ENCODE data around the gene OR52H1. TPM values are rescaled to one million over a fixed set of nuclear protein-coding genes. Genes with fewer than 3 reads are reported as not detected.

The OR52H1 gene
- total RNA-seq, 1 donor from 2014 or later = not detected

DNA sequence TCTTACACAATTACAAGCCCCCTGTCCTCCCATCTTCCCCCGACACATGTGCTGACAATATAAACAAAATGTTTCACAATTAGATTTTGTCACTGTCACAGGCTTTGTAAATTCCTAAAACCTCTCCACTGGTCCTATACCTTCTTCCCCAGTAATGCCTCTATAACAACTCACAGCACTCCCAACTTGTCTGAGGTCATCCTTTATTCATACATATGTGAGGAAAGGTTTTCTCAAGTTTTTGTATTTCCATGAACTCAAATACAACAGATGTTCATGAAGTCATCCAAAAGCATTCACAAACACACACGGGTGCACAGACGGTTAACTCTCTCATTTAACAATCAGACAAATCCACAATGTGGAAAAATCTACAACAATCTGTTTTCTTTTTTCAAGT, 1.9 kb downstream of the OR52H1 start:
- no peak for ATAC-seq (ENCODE audit: poor library complexity)
- intact Hi-C loops (cut with DNase I) = no loop called here

GRCh38 chr11:5541427-5541826, 6.9 kb downstream of the OR52H1 start:
- intact Hi-C loops (cut with DNase I) = no loop called here
- ATAC-seq (ENCODE audit: poor library complexity) (no peak), DNase-seq (no peak)

More for the DNA sequence above, 1.9 kb downstream of the OR52H1 start:
- DNase-seq = no peak

GRCh38 chr11:5536482-5536881, 11.9 kb downstream of the OR52H1 start:
- intact Hi-C loops (cut with DNase I) = no loop called here
- ATAC-seq (ENCODE audit: poor library complexity) (no peak), DNase-seq (no peak)

DNA sequence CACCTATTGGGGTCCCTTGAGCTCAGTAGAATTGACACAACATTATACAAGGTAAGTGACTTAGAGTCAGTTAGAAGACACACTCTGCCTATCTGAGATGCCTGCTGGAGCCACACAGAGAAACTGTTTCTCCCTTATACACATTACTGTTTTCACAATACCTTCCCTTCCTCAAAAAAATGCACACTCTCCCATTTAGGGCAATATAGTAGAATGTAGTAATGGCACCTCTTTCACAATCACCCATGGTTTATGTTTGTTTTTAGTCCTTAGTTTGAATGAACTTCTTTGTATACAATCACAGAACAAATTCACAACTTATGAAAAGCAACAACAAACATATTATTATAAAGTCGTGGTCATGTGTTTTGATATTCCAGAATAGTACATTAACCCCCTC, 14.3 kb downstream of the OR52H1 start:
- ATAC-seq (ENCODE audit: poor library complexity) = no peak
- no peak for DNase-seq
- intact Hi-C loops (cut with DNase I) = no loop called here

DNA sequence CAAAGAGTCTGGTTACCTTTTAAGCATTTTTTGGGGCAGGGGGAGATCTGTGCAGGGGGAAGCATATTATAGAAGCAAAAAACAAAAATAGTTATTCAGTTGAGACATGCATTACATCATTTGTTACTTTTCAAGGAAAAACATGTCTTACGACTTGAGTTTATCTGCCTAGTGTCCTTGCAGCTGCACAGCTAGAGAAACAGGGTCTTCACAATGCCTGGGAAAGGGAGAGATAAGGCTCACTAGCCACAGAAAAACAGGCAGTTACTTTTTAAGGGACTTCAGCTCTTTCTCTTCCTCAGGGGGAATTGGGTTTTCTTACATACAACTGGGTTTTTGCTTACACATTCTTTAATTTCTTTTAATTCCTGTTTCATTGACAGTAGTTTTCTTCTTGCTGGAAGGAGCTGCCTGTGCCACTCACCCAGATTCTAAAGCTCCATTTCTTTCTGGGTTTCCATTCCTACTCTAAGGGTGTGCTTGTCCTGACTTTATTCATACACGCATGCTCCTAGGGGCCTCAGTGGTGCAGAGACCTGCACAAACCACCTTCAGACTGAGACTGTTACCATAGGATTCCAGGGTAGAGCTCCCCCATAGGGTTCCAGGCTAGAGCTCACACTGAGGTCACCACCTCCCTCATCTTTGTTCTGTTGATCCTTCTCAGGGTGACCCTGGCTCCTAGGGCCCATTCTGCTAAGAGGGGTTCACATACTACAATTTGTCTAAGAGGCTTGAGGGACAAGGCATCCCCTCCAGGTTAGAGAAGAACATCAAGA, 17.1 kb downstream of the OR52H1 start:
- ATAC-seq (ENCODE audit: poor library complexity) (no peak), DNase-seq (no peak)
- intact Hi-C loops (cut with DNase I) = no loop called here

DNA sequence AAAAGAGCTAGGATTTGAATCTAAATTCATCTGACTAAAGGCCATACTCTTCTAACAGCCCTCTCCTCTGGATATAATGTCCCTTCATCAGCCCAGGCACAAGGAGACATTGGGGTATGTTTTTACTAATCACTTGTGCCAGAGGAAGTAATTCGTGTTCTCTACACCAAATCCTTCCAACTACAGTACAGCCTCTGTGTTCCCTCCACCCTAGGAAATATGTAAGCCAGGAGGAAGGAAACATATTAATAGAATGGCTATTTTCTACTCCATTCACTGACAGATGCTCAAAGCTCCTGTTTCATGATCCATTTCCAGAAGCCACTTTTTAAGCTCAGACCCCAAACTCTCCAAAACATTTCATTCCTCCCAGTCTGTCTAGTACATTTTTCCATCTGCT, 19.8 kb downstream of the OR52H1 start:
- DNase-seq (no peak), ATAC-seq (ENCODE audit: poor library complexity) (no peak)
- intact Hi-C loops (cut with DNase I) = no loop called here

- no peak for DNase-seq
- intact Hi-C loops (cut with DNase I) = no loop called here
- no peak for ATAC-seq (ENCODE audit: poor library complexity)
Measured at GRCh38 chr11:5527716-5528115, 20.6 kb downstream of the OR52H1 start.

DNA sequence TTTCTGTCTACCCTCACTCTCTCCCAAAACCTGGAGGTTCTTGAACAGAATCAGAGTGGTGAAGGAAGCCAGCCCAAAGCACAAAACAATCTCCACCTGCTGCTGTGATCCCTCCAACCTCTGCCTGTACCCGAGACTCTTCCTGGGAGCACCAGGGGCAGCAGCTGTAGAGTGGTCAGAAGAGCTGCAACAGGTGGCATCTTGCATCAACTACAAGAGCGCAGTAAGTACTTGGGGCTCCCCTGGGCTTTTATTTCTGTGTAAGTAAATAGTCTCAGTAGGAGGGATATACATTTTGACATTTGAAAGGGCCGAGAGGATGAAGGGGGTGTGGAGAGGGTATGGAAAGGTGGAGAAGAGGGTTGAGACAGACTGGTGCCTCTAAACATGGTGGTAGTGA, 23.6 kb downstream of the OR52H1 start:
- ATAC-seq (ENCODE audit: poor library complexity) (no peak), DNase-seq (no peak)
- intact Hi-C loops (cut with DNase I) = no loop called here

GRCh38 chr11:5522308-5522707, 26.0 kb downstream of the OR52H1 start:
- ATAC-seq (ENCODE audit: poor library complexity) (no peak), DNase-seq (no peak)

DNA sequence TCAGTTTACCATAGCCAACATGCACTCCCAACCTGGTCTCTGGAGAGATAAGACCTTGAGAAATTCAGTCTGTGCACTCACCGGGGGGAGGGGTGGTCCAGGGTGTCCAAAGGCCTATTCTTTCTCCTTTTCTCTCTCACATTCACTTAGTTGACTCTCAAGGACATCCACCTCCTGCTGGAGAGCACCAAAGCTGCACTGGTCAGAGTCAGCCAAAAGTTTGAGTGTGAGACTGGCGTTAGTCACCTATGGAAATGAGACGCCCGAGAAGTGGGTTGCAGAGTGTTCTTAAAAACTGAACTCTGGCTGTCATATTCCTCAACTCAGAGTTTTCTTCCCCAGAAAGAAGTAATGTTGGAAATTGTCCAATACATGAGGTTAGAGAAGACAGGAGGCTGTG, 26.8 kb downstream of the OR52H1 start:
- DNase-seq (no peak), ATAC-seq (ENCODE audit: poor library complexity) (no peak)
- intact Hi-C loops (cut with DNase I) = no loop called here

More at GRCh38 chr11:5522308-5522707, 26.0 kb downstream of the OR52H1 start:
- intact Hi-C loops (cut with DNase I) = no loop called here

DNA sequence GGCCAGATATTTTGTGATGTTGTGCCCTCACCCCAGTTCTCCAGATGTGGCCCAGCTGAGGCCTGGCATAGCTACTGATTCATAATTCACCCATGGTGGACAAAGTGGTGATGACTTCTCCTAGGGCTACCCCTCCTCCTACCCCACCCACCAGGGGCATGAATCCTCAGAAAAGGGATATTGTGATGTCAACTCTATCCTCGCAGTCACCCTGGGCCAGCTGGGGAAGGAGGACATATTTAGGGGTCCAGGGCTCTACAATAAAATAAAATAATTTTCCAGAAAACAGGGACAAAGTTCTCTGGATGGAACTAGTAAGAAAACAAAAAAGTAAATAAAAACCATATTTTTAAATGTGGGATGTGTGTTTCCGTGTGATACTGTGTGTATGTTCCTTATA, 31.7 kb downstream of the OR52H1 start, which contains the start of gene UBQLNL:
UBQLNL (minus strand) TSS at position 101 of the 400 bp plus-strand sequence. CDS start 258 bp downstream, outside the sequence.
- DNase-seq (no peak), ATAC-seq (ENCODE audit: poor library complexity) (no peak)
- intact Hi-C loops (cut with DNase I) = no loop called here

DNA sequence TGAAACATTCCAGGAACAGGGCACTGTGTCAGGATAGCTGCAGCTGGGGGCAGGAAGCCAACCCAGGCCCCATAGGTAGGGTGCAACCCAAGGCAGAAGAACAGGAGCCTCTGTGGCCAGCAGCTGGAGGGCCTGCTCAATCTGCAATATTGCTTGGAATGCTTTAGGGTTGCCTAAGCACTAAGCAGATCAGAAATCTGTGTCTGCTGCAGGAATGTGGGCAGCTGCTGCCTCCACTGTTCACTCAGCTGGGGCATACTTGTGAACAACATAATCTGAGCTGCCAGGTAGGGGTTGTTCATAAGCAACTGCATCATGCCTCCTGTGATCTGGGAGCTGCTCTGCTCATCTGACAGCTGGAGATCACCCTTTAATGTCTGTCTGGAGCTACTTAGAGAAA, 33.5 kb downstream of the OR52H1 start:
- DNase-seq (no peak), ATAC-seq (ENCODE audit: poor library complexity) (no peak)
- intact Hi-C loops (cut with DNase I) = no loop called here

DNA sequence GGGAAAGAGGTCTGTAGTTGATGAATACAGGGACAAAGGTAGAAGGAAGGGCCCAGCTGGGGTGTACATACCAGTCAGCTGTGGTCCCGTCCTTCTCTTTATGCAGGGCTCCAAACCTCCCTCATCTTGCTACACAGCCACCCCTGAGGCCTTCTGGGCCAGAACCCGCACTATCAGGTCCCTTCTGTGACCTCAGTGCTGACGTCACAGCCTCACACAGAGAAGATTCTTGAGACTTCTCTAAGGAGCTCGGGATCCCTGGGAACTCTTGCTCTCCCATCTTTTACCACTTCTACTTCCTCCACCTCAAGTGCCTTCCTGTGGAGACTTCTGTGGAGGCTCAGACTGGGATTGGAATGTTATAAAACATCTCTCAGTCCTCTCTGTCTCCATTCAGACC, 38.5 kb downstream of the OR52H1 start, which contains the start of gene UBQLN3:
UBQLN3 (minus strand) TSS at position 155 of the 400 bp plus-strand sequence. CDS start 399 bp downstream, outside the sequence.
- ATAC-seq (ENCODE audit: poor library complexity) (no peak), DNase-seq (no peak)
- intact Hi-C loops (cut with DNase I) = no loop called here

DNA sequence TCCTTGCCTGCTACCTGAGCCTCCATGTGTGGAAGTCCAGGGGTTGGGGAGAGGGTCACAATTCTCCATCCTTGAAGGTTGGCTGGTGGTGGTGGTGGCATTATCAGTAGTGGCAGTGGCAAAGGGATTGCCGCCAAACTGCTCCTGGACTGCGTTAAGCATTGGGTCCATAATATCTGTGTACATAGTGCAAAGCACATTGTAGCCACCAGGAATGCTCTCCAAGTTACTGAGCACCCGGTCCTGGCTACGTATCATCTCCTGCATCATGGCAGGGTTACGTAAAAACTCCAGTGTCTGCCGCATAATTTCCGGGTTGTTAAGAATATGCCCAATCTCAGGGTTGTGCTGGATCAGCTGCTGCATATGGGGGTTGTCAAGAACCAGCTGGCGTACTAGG, 39.7 kb downstream of the OR52H1 start:
- no peak for DNase-seq
- ATAC-seq (ENCODE audit: poor library complexity) = no peak
- intact Hi-C loops (cut with DNase I) = no loop called here

DNA sequence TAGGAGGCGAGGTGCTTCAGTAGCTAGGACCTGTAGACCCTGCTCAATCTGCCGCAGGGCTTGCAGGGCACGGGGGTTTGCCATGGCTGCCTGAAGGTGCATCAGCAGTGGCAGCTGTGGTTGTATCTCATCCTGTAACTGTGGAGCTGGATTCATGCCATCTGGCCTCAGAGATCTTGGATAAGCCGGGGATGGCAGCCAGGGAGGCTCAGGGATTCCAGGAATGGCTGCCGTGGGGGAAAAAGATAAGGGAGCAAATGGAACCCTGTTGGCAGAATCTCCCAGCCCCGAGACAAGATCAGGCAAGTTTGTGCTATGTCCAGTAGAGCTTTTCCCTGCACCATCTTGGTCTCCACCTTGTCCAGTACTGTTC, 40.4 kb downstream of the OR52H1 start:
- DNase-seq (no peak), ATAC-seq (ENCODE audit: poor library complexity) (no peak)
- intact Hi-C loops (cut with DNase I) = no loop called here

GRCh38 chr11:5507177-5507932, 41.0 kb downstream of the OR52H1 start:
- intact Hi-C loops (cut with DNase I) = no loop called here
- no peak for ATAC-seq (ENCODE audit: poor library complexity)
- DNase-seq = no peak

- no peak for DNase-seq
- intact Hi-C loops (cut with DNase I) = no loop called here
- ATAC-seq (ENCODE audit: poor library complexity) = no peak
Measured at GRCh38 chr11:5505363-5506048, 42.8 kb downstream of the OR52H1 start.

- no peak for ATAC-seq (ENCODE audit: poor library complexity)
- DNase-seq = no peak
- intact Hi-C loops (cut with DNase I) = no loop called here
Measured at GRCh38 chr11:5504403-5504921, 43.9 kb downstream of the OR52H1 start.

- intact Hi-C loops (cut with DNase I) = no loop called here
- DNase-seq (no peak), ATAC-seq (ENCODE audit: poor library complexity) (no peak)
Measured at GRCh38 chr11:5500393-5500801, 47.9 kb downstream of the OR52H1 start.
